BLaER1 (cell line): ENCODE results near the gene IL22RA1.

ENCODE experiments used
- H3K27ac ChIP-seq: shearing (Covaris generic); formaldehyde crosslinking; 2 replicates; pipeline ENCODE4 v1.8.1; 2022
- H3K27me3 ChIP-seq: shearing (Covaris generic); formaldehyde crosslinking; 2 replicates; pipeline ENCODE4 v1.8.1; 2022
- H3K36me3 ChIP-seq: shearing (Covaris generic); formaldehyde crosslinking; 2 replicates; pipeline ENCODE4 v1.8.1; 2022
- H3K4me1 ChIP-seq: shearing (Covaris generic); formaldehyde crosslinking; 2 replicates; pipeline ENCODE4 v1.8.1; 2022
- H3K4me2 ChIP-seq: shearing (Covaris generic); formaldehyde crosslinking; 2 replicates; pipeline ENCODE4 v1.8.1; 2022
- H3K4me3 ChIP-seq: shearing (Covaris generic); formaldehyde crosslinking; 2 replicates; pipeline ENCODE4 v1.8.1; 2022
- H3K9ac ChIP-seq: shearing (Covaris generic); formaldehyde crosslinking; 2 replicates; pipeline ENCODE4 v1.8.1; 2022
- H3K9me3 ChIP-seq: shearing (Covaris generic); formaldehyde crosslinking; 2 replicates; pipeline ENCODE4 v1.8.1; 2022
- H4K20me1 ChIP-seq: shearing (Covaris generic); formaldehyde crosslinking; 2 replicates; pipeline ENCODE4 v1.8.1; 2022
- Cebpa-rat ChIP-seq: shearing (Covaris generic); IDR thresholded peaks from 2 replicates; pipeline ENCODE4 v1.8.1; 2022

IL22RA1 gene

GRCh38 chr1:24117722-24118409 lies 25.1 kb downstream of the IL22RA1 start:
- H3K4me2 ChIP-seq, result no peak overlapping the region
- no peak overlapping the region for H3K27ac ChIP-seq
- H3K9me3 ChIP-seq, result no peaks in the 10 kb centered on the region
- peaks cover 13% of the 10 kb centered on the region for H3K4me1 ChIP-seq
- no peak overlapping the region for H3K4me3 ChIP-seq
- no peak overlapping the region for H3K9ac ChIP-seq
- TF ChIP-seq Cebpa-rat, result no peak
- no peaks in the 10 kb centered on the region for H4K20me1 ChIP-seq
- no peaks in the 10 kb centered on the region for H3K27me3 ChIP-seq
- H3K36me3 ChIP-seq, result no peaks in the 10 kb centered on the region

GRCh38 chr1:24117132-24117531 lies 25.8 kb downstream of the IL22RA1 start:
- H3K4me2 ChIP-seq, result no peak overlapping the region
- H3K4me3 ChIP-seq, result no peak overlapping the region
- H3K9ac ChIP-seq, result no peak overlapping the region
- no peaks in the 10 kb centered on the region for H4K20me1 ChIP-seq
- no peaks in the 10 kb centered on the region for H3K36me3 ChIP-seq
- H3K27me3 ChIP-seq, result no peaks in the 10 kb centered on the region
- no peak for TF ChIP-seq Cebpa-rat
- H3K27ac ChIP-seq, result no peak overlapping the region
- no peaks in the 10 kb centered on the region for H3K9me3 ChIP-seq
- peaks cover 20% of the 10 kb centered on the region for H3K4me1 ChIP-seq

- no peak overlapping the region for H3K27ac ChIP-seq
- no peak for TF ChIP-seq Cebpa-rat
- H3K4me3 ChIP-seq, result no peak overlapping the region
- no peaks in the 10 kb centered on the region for H3K27me3 ChIP-seq
- no peaks in the 10 kb centered on the region for H4K20me1 ChIP-seq
- H3K9me3 ChIP-seq, result no peaks in the 10 kb centered on the region
- no peak overlapping the region for H3K9ac ChIP-seq
- no peak overlapping the region for H3K4me2 ChIP-seq
- H3K4me1 ChIP-seq, result peaks cover 12% of the 10 kb centered on the region
- H3K36me3 ChIP-seq, result no peaks in the 10 kb centered on the region
Measured at GRCh38 chr1:24114753-24115152, 28.2 kb downstream of the IL22RA1 start.

GRCh38 chr1:24113641-24114033 lies 29.3 kb downstream of the IL22RA1 start:
- no peak overlapping the region for H3K4me2 ChIP-seq
- TF ChIP-seq Cebpa-rat, result no peak
- no peaks in the 10 kb centered on the region for H3K27me3 ChIP-seq
- no peaks in the 10 kb centered on the region for H3K9me3 ChIP-seq
- H3K4me3 ChIP-seq, result no peak overlapping the region
- H3K9ac ChIP-seq, result no peak overlapping the region
- no peak overlapping the region for H3K27ac ChIP-seq
- no peaks in the 10 kb centered on the region for H4K20me1 ChIP-seq
- peaks cover 17% of the 10 kb centered on the region for H3K4me1 ChIP-seq
- H3K36me3 ChIP-seq, result no peaks in the 10 kb centered on the region

GRCh38 chr1:24111996-24112779 lies 30.8 kb downstream of the IL22RA1 start, which contains the start of gene MYOM3:
Gene MYOM3, minus strand, starts transcription at chr1:24112135. Its CDS starts 3,499 bp downstream, at chr1:24108636.
- peaks cover 23% of the 10 kb centered on the region for H3K4me1 ChIP-seq
- no peak within 1 kb of the TSS for H3K9ac ChIP-seq
- peak within 1 kb of the TSS; percentile 75 for H3K4me2 ChIP-seq
- H4K20me1 ChIP-seq, result no peaks in the 10 kb centered on the region
- no peak for TF ChIP-seq Cebpa-rat
- no peak within 1 kb of the TSS for H3K27ac ChIP-seq
- H3K4me3 ChIP-seq, result no peak within 1 kb of the TSS
- H3K9me3 ChIP-seq, result no peaks in the 10 kb centered on the region
- no peaks in the 10 kb centered on the region for H3K27me3 ChIP-seq
- no peaks in the 10 kb centered on the region for H3K36me3 ChIP-seq

- no peak overlapping the region for H3K4me3 ChIP-seq
- peak overlapping the region; percentile 75 for H3K4me2 ChIP-seq
- no peaks in the 10 kb centered on the region for H3K9me3 ChIP-seq
- H3K27me3 ChIP-seq, result no peaks in the 10 kb centered on the region
- no peak overlapping the region for H3K9ac ChIP-seq
- H3K4me1 ChIP-seq, result peaks cover 23% of the 10 kb centered on the region
- H4K20me1 ChIP-seq, result no peaks in the 10 kb centered on the region
- no peak overlapping the region for H3K27ac ChIP-seq
- no peak for TF ChIP-seq Cebpa-rat
- no peaks in the 10 kb centered on the region for H3K36me3 ChIP-seq
Measured at GRCh38 chr1:24111262-24111995, 31.5 kb downstream of the IL22RA1 start.

- Histone ChIP-seq H3K4me3 (no peak overlapping the region), H3K9me3 (no peaks in the 10 kb centered on the region), H3K27me3 (no peaks in the 10 kb centered on the region), H3K27ac (no peak overlapping the region), H3K4me2 (no peak overlapping the region), H3K4me1 (peaks cover 29% of the 10 kb centered on the region), H3K9ac (no peak overlapping the region), H4K20me1 (no peaks in the 10 kb centered on the region), H3K36me3 (no peaks in the 10 kb centered on the region)
- no peak for TF ChIP-seq Cebpa-rat
Measured at GRCh38 chr1:24110642-24111261, 32.2 kb downstream of the IL22RA1 start.

GRCh38 chr1:24109686-24110475 lies 33.1 kb downstream of the IL22RA1 start:
- H4K20me1 ChIP-seq, result no peaks in the 10 kb centered on the region
- H3K4me3 ChIP-seq, result no peak overlapping the region
- no peak overlapping the region for H3K9ac ChIP-seq
- H3K4me1 ChIP-seq, result peaks cover 38% of the 10 kb centered on the region
- no peak overlapping the region for H3K4me2 ChIP-seq
- H3K9me3 ChIP-seq, result no peaks in the 10 kb centered on the region
- H3K27ac ChIP-seq, result no peak overlapping the region
- TF ChIP-seq Cebpa-rat, result no peak
- no peaks in the 10 kb centered on the region for H3K27me3 ChIP-seq
- no peaks in the 10 kb centered on the region for H3K36me3 ChIP-seq

- Histone ChIP-seq H3K4me1 (peaks cover 45% of the 10 kb centered on the region), H3K36me3 (no peaks in the 10 kb centered on the region), H3K4me3 (no peak overlapping the region), H4K20me1 (no peaks in the 10 kb centered on the region), H3K9me3 (no peaks in the 10 kb centered on the region), H3K27me3 (no peaks in the 10 kb centered on the region), H3K4me2 (peak overlapping the region; percentile 15; the same call in 1 of the 2 replicates), H3K27ac (no peak overlapping the region; the same call in 1 of the 2 replicates), H3K9ac (no peak overlapping the region)
- no peak for TF ChIP-seq Cebpa-rat
Measured at GRCh38 chr1:24109166-24109483, 33.8 kb downstream of the IL22RA1 start.
